Ishikawa (cell line): ENCODE measurements around the gene CLTCL1.

Experiments used
- CEBPB ChIP-seq: IDR thresholded peaks from 2 replicates; pipeline ENCODE4 v1.6.1; 2012
- CREB1 ChIP-seq: IDR thresholded peaks from 2 replicates; pipeline ENCODE4 v1.6.1; 2012; ENCODE audit warnings: low read depth
- EGR1 ChIP-seq: IDR thresholded peaks from 2 replicates; pipeline ENCODE4 v1.6.1; 2012
- EP300 ChIP-seq: IDR thresholded peaks from 2 replicates; pipeline ENCODE4 v1.6.1; 2012; ENCODE audit warnings: borderline replicate concordance
- FOXM1 ChIP-seq: IDR thresholded peaks from 2 replicates; pipeline ENCODE4 v1.6.1; 2012; ENCODE audit warnings: low read depth, borderline replicate concordance
- MAX ChIP-seq: IDR thresholded peaks from 2 replicates; pipeline ENCODE4 v1.6.1; 2012
- NFIC ChIP-seq: IDR thresholded peaks from 2 replicates; pipeline ENCODE4 v1.6.1; 2012
- RAD21 ChIP-seq: IDR thresholded peaks from 2 replicates; pipeline ENCODE4 v1.6.1; 2012; ENCODE audit warnings: low read depth
- REST ChIP-seq: IDR thresholded peaks from 2 replicates; pipeline ENCODE4 v1.6.1; 2012; ENCODE audit warnings: low read depth, mild to moderate bottlenecking
- TAF1 ChIP-seq: IDR thresholded peaks from 2 replicates; pipeline ENCODE4 v1.6.1; 2012; ENCODE audit warnings: low read depth, mild to moderate bottlenecking
- TCF12 ChIP-seq: IDR thresholded peaks from 2 replicates; pipeline ENCODE4 v1.6.1; 2012; ENCODE audit warnings: low read depth
- TEAD4 ChIP-seq: IDR thresholded peaks from 2 replicates; pipeline ENCODE4 v1.6.1; 2012
- USF1 ChIP-seq: IDR thresholded peaks from 2 replicates; pipeline ENCODE4 v1.6.1; 2012
- YY1 ChIP-seq: IDR thresholded peaks from 2 replicates; pipeline ENCODE4 v1.6.1; 2012; ENCODE audit warnings: low read depth
- ZBTB7A ChIP-seq: IDR thresholded peaks from 2 replicates; pipeline ENCODE4 v1.6.1; 2012; ENCODE audit warnings: low read depth

Gene CLTCL1

GRCh38 chr22:19275104-19275503, 16.4 kb downstream of the CLTCL1 start:
- no peak for TF ChIP-seq CREB1
- TF ChIP-seq TCF12, result no peak

GRCh38 chr22:19271856-19272535, 19.5 kb downstream of the CLTCL1 start:
- TF ChIP-seq MAX (no peak), NFIC (no peak), CEBPB (no peak), TCF12 (no peak), EGR1 (no peak), TEAD4 (no peak), YY1 (no peak), CREB1 (no peak), RAD21 (no peak), FOXM1 (no peak), TAF1 (no peak), REST (no peak)

GRCh38 chr22:19271273-19271855, 20.2 kb downstream of the CLTCL1 start:
- TF ChIP-seq TEAD4, result no peak
- TF ChIP-seq FOXM1, result no peak
- no peak for TF ChIP-seq USF1
- TF ChIP-seq TAF1, result no peak
- no peak for TF ChIP-seq CREB1
- TF ChIP-seq MAX, result no peak
- TF ChIP-seq NFIC, result no peak
- no peak for TF ChIP-seq RAD21
- no peak for TF ChIP-seq ZBTB7A
- no peak for TF ChIP-seq CEBPB
- no peak for TF ChIP-seq TCF12
- TF ChIP-seq REST, result no peak
- no peak for TF ChIP-seq YY1

GRCh38 chr22:19270873-19271272, 20.6 kb downstream of the CLTCL1 start:
- TF ChIP-seq EGR1, result no peak
- no peak for TF ChIP-seq TAF1
- no peak for TF ChIP-seq USF1
- no peak for TF ChIP-seq ZBTB7A
- TF ChIP-seq YY1, result no peak
- TF ChIP-seq TCF12, result no peak
- no peak for TF ChIP-seq RAD21
- TF ChIP-seq TEAD4, result no peak
- TF ChIP-seq REST, result no peak
- TF ChIP-seq NFIC, result no peak
- no peak for TF ChIP-seq CREB1
- no peak for TF ChIP-seq EP300
- TF ChIP-seq FOXM1, result no peak
- TF ChIP-seq CEBPB, result no peak
- TF ChIP-seq MAX, result no peak
